K562 (cell line): ENCODE results near the gene RGS7.

ENCODE experiments used
- FOSL1 ChIP-seq: fragments of 200-800 bp; sonication (Bioruptor generic); conservative IDR thresholded peaks from 2 replicates; pipeline ENCODE4 v1.6.1; 2016; ENCODE audit warnings: missing genetic modification characterization, missing compliant biosample characterization
- MXI1 ChIP-seq: IDR thresholded peaks from 2 replicates; pipeline ENCODE4 v1.6.1; 2011; ENCODE audit warnings: low read depth, mild to moderate bottlenecking, improper control_type of control experiment, low read length
- ZBTB43 ChIP-seq: sonication (generic); formaldehyde crosslinking; IDR thresholded peaks from 2 replicates; pipeline ENCODE4 v1.8.0; 2023; ENCODE audit warnings: mild to moderate bottlenecking, missing genetic modification reagents
- TF ChIP-seq, protein P1 (sequence below), 3 experiments: IDR thresholded peaks in 2 of 3; conservative IDR thresholded peaks in 1 of 3; 2 replicates each; pipeline ENCODE4 v1.5.1; 2011 to 2012; ENCODE audit warnings: low read length in 3 of 3, mild to moderate bottlenecking in 3 of 3, control low read depth in 2 of 3, improper control_type of control experiment in 1 of 3, inconsistent platforms in 1 of 3, low read depth in 1 of 3, mixed read lengths in 1 of 3, moderate library complexity in 1 of 3; ENCODE audit not compliant: insufficient read depth in 2 of 3

DNA sequence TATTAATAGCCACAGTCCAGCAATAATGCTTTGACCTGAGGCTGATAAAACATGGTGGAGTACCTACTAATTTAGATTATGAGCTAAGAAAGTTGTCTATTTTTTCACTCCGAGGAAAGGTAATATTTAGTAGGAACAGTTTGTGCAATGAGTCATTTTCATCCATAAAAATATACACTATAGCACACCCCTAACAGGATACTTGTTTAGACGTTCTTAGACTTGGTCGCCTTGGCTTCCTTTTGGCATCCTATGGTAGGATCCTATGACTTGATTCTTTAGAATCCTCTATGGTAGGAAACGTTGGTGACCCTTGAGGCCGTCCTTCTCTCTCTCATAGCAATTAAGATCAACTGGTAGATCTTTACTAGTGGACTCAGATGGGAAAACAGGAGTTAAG is 81.8 kb downstream of the RGS7 start:
- TF ChIP-seq FOSL1 (tag): no peak
- TF ChIP-seq ZBTB43 (CRISPR knock-in tag): no peak
- TF ChIP-seq MXI1: no peak
- TF ChIP-seq, protein P1, sequence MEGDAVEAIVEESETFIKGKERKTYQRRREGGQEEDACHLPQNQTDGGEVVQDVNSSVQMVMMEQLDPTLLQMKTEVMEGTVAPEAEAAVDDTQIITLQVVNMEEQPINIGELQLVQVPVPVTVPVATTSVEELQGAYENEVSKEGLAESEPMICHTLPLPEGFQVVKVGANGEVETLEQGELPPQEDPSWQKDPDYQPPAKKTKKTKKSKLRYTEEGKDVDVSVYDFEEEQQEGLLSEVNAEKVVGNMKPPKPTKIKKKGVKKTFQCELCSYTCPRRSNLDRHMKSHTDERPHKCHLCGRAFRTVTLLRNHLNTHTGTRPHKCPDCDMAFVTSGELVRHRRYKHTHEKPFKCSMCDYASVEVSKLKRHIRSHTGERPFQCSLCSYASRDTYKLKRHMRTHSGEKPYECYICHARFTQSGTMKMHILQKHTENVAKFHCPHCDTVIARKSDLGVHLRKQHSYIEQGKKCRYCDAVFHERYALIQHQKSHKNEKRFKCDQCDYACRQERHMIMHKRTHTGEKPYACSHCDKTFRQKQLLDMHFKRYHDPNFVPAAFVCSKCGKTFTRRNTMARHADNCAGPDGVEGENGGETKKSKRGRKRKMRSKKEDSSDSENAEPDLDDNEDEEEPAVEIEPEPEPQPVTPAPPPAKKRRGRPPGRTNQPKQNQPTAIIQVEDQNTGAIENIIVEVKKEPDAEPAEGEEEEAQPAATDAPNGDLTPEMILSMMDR (IDR thresholded peaks at IDR 0.05 in 2 of 3, conservative IDR thresholded peaks at IDR 0.05 in 1 of 3; ENCODE audit: insufficient read depth in 2 of 3, low read depth in 1 of 3, low read length in 3 of 3): no peak
